Upper lobe of right lung (tissue), 1 donor: ENCODE measurements around the gene TMEM184B. TPM values are rescaled to one million over a fixed set of nuclear protein-coding genes. Genes with fewer than 3 reads are reported as not detected.
"Not testable (repeated sequence)": the region's sequence is repeated elsewhere in the genome, so short reads cannot be mapped to it uniquely, and the experiment has no call there.

Experiments
- ATAC-seq: fragments of 200-7000 bp; cut with Tn5 transposase; one replicate; pipeline ENCODE4 v1.9.1; 2020; ENCODE audit warnings: mild to moderate bottlenecking, moderate library complexity
- DNase-seq: peaks from one replicate; pipeline ENCODE4 v3.0.0-alpha.2; 2020
- H3K27ac ChIP-seq: fragments of 200-600 bp; one replicate; pipeline ENCODE4 v1.8.0; 2022
- H3K27me3 ChIP-seq: fragments of 200-600 bp; one replicate; pipeline ENCODE4 v1.8.0; 2022; ENCODE audit warnings: mild to moderate bottlenecking
- H3K36me3 ChIP-seq: fragments of 200-600 bp; one replicate; pipeline ENCODE4 v1.8.0; 2022
- H3K4me1 ChIP-seq: fragments of 200-600 bp; one replicate; pipeline ENCODE4 v1.8.0; 2022
- H3K4me3 ChIP-seq: fragments of 200-600 bp; one replicate; pipeline ENCODE4 v1.8.0; 2022; ENCODE audit warnings: mild to moderate bottlenecking
- H3K9me3 ChIP-seq: fragments of 200-600 bp; one replicate; pipeline ENCODE4 v1.8.0; 2022
- CTCF ChIP-seq: fragments of 200-600 bp; IDR thresholded peaks from one replicate; pipeline ENCODE4 v1.8.0; 2022; ENCODE audit warnings: antibody characterized with exemption
- intact Hi-C: fragments of 100-400 bp; cut with DNase I; formaldehyde crosslinking; loops from one replicate; pipeline ENCODE4 v1.11.0; 2022
- total RNA-seq: library from RNA; stranded (reverse); fragmentation: NEBNext Ultra II Directional; extraction: Animal tissue kit (Norgen Biotek cat#: 25700); gene quantifications from one replicate; pipeline ENCODE4 v1.2.1, GENCODE V29; 2021
- donor health status: DM: no; HTN: yes; CAD: no; lungs with severe emphysema.

Gene TMEM184B
- total RNA-seq, 1 donor from 2014 or later = 79.2 TPM

GRCh38 chr22:38177926-38178604 is 94.7 kb downstream of the TMEM184B start:
- Histone ChIP-seq H3K27me3 (no peaks in the 10 kb centered on the region), H3K36me3 (no peaks in the 10 kb centered on the region), H3K9me3 (no peaks in the 10 kb centered on the region), H3K27ac (peak overlapping the region; percentile 67), H3K4me1 (peaks cover 62% of the 10 kb centered on the region), H3K4me3 (no peak overlapping the region)
- intact Hi-C loops = no loop called here
- DNase-seq (no peak), ATAC-seq (peak; percentile 4)
- TF ChIP-seq CTCF = no peak

GRCh38 chr22:38177571-38177925 is 95.3 kb downstream of the TMEM184B start:
- H3K27me3 ChIP-seq, H3K9me3 ChIP-seq, H3K36me3 ChIP-seq, H3K4me3 ChIP-seq, intact Hi-C loops, ATAC-seq, DNase-seq: not testable (repeated sequence)
- H3K27ac ChIP-seq = peak overlapping the region; percentile 67
- peaks cover 67% of the 10 kb centered on the region for H3K4me1 ChIP-seq

- no peak for ATAC-seq
- Histone ChIP-seq H3K27me3 (no peaks in the 10 kb centered on the region), H3K9me3 (no peaks in the 10 kb centered on the region), H3K36me3 (no peaks in the 10 kb centered on the region), H3K4me1 (peaks cover 67% of the 10 kb centered on the region), H3K4me3 (no peak overlapping the region), H3K27ac (peak overlapping the region; percentile 67)
- no peak for TF ChIP-seq CTCF
- intact Hi-C loops = no loop called here
- no peak for DNase-seq
Observed at GRCh38 chr22:38177044-38177443, 95.8 kb downstream of the TMEM184B start.

- Histone ChIP-seq H3K27ac (peak overlapping the region; percentile 67), H3K4me1 (peaks cover 67% of the 10 kb centered on the region), H3K4me3 (no peak overlapping the region), H3K27me3 (no peaks in the 10 kb centered on the region), H3K36me3 (no peaks in the 10 kb centered on the region), H3K9me3 (no peaks in the 10 kb centered on the region)
- ATAC-seq = peak; percentile 52
- peak; percentile 81 for DNase-seq
- intact Hi-C loops = no loop called here
- no peak for TF ChIP-seq CTCF
Observed at GRCh38 chr22:38176170-38176741, 96.6 kb downstream of the TMEM184B start.

- no peaks in the 10 kb centered on the region for H3K9me3 ChIP-seq
- no peaks in the 10 kb centered on the region for H3K27me3 ChIP-seq
- ATAC-seq (no peak), DNase-seq (no peak)
- intact Hi-C loops = no loop called here
- H3K27ac ChIP-seq = peak overlapping the region; percentile 67
- H3K4me1 ChIP-seq = peaks cover 59% of the 10 kb centered on the region
- TF ChIP-seq CTCF = no peak
- no peaks in the 10 kb centered on the region for H3K36me3 ChIP-seq
- H3K4me3 ChIP-seq = no peak overlapping the region
Observed at GRCh38 chr22:38175206-38176118, 97.3 kb downstream of the TMEM184B start.

- TF ChIP-seq CTCF = no peak
- ATAC-seq (no peak), DNase-seq (no peak)
- Histone ChIP-seq H3K9me3 (no peaks in the 10 kb centered on the region), H3K4me3 (no peak overlapping the region), H3K27me3 (no peaks in the 10 kb centered on the region), H3K36me3 (no peaks in the 10 kb centered on the region), H3K27ac (no peak overlapping the region), H3K4me1 (peaks cover 55% of the 10 kb centered on the region)
- intact Hi-C loops = no loop called here
Observed at GRCh38 chr22:38174626-38175025, 98.2 kb downstream of the TMEM184B start.
